Activated CD4-positive, alpha-beta T cell treated with anti-CD3 and anti-CD28 coated beads, Interleukin-2, amount 50 U/mL, for 16 hours (primary cell): Measurements from ENCODE around the gene TLR8.
"Not testable (repeated sequence)": the region's sequence is repeated elsewhere in the genome, so short reads cannot be mapped to it uniquely, and the experiment has no call there.

Experiments
- DNase-seq: peaks from one replicate; pipeline ENCODE4 v3.0.0-alpha.2; 2020

Gene TLR8

DNA sequence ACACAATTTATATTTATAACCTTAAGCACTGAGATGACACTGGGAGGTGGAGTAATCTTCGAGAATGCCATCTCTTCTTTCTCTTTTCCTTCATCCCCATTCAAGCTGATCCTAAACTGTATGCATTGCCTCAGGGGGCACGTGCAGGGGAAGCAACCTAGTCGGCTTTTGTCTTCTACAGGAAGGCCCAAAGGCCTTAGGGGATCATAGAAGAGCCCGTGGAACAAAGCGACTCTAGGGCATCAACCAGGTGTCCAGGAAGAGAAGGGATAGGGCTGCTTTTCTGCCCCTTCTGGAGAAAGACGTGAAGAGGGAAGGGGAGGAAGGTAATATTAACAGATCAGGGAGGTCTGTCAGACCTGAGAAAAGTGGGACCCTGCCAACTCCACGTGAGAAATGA lies 6.9 kb upstream of the TLR8 start:
- DNase-seq = no peak

DNA sequence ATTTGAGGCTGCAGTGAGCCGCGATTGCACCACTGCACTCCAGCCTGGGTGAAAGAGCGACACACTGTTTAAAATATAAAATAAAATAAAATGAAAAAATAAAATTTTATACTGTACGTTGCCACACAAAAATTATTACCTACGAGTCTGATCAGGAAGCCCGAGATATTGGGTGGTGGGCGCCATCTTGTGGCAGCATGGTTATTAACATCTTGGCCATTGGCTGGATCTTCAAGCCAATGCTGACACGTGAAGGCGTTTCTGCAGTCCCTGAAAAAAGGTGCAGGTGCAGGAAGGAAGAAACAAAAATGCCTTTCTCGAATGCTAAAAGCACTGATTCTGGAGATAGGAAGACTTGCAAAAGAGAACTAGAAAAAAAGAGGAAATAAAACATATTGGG lies 4.9 kb upstream of the TLR8 start:
- peak; percentile 71 for DNase-seq

DNA sequence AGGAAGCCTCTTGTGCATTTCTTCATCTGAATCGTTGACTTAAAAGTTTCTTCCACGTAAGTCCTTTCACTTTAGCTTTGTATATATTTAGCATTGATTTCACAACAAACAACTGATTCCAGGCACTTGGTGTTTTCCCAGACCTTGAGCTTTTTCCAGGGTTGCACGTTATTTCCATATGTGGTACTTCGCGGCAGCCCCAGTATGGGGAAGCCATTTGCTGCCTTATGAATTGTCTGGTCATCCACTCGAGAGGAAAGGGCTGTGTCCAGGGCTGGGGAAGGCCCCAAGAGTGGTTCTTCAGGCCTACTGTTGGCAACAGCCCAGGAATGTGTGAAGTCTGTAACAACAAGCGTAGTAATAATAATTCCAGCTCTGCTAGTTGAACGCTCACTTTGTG lies 2.8 kb upstream of the TLR8 start:
- DNase-seq = no peak

DNA sequence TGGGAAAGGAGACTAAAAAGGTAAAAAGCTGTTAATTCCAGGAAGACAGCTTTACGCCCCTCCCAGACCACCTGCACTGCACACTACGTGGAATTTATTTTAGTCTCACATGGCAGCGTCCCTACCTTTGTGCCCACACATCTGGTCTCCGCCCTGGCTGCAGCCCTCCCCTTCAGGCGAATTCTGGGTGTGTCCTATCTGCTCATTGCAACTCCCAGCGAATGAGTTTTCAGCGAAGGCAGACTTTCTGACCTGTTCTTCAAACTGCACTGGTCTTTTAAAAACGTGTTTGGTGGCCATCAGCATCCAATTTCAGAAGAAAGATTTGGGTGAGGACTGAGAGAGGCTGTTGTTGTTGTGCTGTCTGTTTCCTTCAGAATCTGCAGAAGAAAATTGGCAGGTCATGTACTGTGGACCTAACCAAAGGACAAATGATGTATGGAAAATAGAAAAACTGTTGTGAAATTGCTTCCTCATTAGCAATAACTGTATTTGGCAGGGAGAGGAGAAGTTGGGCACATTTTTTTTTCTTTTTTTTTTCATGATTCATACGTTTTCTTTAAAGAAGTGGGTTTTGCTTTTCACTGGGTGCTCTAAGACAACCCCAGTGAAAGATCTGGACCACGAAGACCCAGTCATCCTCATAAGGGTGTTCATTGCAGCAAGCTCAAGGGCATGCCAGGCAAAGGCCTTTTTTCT lies 4.2 kb downstream of the TLR8 start:
- no peak for DNase-seq

DNA sequence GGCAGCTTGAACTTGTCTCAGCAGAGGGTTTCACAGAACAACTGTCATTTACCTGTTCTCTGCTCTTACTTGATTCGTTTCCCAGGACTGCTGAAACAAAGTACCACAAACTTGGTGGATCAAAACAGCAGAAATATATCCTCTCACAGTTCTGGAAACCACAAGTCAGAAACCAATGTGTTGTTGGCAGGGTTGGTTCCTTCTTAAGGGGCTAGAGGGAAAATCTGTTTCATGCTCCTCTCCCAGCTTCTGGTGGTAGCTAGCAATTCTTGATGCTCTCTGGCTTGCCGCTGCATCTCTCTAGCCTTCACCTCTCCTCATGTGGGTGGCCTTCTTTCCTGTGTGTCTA lies 4.7 kb downstream of the TLR8 start:
- no peak for DNase-seq

DNA sequence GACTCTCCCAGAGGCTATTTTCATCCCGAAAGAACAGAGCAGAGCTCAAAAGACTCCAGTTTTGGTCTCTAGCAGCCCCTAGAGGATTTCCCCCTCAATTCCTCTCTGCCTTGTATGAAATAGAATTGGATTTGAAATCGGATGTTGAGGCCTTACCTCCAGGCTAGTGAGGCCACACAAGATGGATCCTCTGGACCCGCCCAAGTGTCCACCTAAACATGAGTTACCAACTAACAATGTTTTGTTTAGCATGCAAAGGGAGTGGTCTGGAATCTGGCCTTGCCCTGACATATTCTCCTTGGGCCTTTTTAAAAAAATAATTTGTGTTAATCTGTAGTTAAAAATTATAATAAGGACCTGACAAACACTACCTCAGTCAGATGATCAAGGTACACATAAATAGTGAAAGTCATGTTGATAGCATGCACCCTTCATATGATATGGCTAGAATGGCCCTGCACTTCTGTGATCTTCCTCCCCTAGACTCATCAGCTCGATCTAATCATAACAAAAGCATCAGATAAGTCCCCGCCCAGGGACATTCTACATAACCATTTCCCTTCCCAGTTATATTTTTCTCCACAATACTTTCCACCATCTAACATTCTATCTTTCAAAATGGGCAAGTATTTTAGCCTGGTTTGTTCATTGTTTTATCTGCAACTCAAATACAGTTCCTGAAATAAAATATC lies 6.5 kb downstream of the TLR8 start:
- DNase-seq = no peak

GRCh38 chrX:12917753-12918152 lies 11.3 kb downstream of the TLR8 start:
- DNase-seq = no peak

GRCh38 chrX:12919051-12919450 lies 12.6 kb downstream of the TLR8 start:
- DNase-seq = no peak

GRCh38 chrX:12919620-12920019 lies 13.2 kb downstream of the TLR8 start:
- no peak for DNase-seq

GRCh38 chrX:12920990-12921389 lies 14.6 kb downstream of the TLR8 start:
- peak; percentile 5 for DNase-seq

GRCh38 chrX:12921886-12922598 lies 15.6 kb downstream of the TLR8 start:
- no peak for DNase-seq

GRCh38 chrX:12922599-12922919 lies 16.1 kb downstream of the TLR8 start:
- no peak for DNase-seq

GRCh38 chrX:12929701-12930100 lies 23.3 kb downstream of the TLR8 start:
- no peak for DNase-seq

GRCh38 chrX:12930150-12930549 lies 23.7 kb downstream of the TLR8 start:
- DNase-seq = no peak

DNA sequence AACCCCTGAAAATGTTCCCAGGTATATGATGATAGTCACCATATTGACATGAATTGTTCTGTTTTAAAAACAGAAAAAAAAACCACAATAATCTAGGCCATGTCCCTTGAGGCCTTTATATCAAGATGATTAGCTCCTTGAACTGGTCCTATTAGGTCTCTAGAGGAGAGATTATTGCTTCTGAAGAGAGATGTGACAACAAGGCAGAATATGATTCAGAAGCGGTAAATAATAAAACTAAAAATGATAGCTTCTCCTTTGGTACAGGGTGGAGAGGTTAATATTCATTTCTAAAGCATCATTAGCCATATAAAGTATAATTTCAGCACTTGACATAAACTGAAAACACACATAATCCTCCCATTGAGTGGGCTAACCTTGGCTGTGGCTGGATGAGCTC lies 25.8 kb downstream of the TLR8 start:
- no peak for DNase-seq

- no peak for DNase-seq
These were observed 28.4 kb downstream of the TLR8 start for GRCh38 chrX:12934850-12935249.

DNA sequence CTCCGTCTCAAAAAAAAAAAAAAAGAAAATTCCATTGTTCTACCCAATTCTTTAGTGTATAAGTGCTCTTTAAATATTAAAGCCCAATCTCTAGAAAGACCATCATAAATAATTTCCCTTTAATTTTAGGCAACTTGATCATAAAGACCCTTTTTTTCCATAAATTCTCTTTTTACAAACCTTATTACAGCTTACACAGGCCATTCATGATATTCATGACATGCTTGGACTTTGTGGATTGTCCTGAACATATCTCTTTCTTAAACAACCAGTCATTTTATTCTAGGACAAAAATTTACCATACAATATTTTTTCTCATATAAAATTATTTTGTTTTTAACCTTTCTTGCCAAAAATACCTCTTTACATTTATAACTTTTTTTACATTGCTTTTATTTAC lies 30.5 kb downstream of the TLR8 start:
- DNase-seq = no peak

GRCh38 chrX:12940471-12940870 lies 34.1 kb downstream of the TLR8 start:
- DNase-seq = not testable (repeated sequence)

GRCh38 chrX:12943592-12943991 lies 37.2 kb downstream of the TLR8 start:
- DNase-seq = not testable (repeated sequence)

DNA sequence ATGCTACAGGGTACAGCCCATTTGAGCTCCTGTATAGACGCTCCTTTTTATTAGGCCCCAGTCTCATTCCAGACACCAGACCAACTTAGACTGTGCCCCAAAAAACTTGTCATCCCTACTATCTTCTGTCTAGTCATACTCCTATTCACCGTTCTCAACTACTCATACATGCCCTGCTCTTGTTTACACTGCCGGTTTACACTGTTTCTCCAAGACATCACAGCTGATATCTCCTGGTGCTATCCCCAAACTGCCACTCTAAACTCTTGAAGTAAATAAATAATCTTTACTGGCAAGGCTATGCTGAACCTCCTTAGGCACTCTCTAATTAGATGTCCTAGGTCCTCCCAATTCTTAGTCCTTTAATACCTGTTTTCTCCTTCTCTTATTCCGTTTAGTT lies 38.0 kb downstream of the TLR8 start:
- not testable (repeated sequence) for DNase-seq

- no peak for DNase-seq
These were observed 39.1 kb downstream of the TLR8 start for GRCh38 chrX:12945494-12945893.

DNA sequence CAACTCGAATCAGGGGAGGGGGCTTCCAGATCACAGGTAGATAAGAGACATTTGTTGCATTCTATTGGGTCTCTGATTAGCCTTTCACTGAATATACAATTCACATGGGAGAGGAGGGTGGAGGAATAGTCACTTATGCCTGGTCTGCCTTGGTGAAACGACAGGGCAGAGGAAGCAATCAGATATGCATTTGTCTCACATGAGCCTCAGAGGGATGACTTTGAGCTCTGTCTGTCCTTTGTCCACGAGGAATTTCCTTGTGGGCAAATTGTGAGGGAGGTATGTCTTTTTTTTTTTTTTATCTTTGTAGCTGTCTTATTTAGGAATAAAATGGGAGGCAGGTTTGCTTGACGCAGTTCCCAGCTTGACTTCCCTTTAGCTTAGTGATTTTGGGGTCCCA lies 40.0 kb downstream of the TLR8 start:
- no peak for DNase-seq

DNA sequence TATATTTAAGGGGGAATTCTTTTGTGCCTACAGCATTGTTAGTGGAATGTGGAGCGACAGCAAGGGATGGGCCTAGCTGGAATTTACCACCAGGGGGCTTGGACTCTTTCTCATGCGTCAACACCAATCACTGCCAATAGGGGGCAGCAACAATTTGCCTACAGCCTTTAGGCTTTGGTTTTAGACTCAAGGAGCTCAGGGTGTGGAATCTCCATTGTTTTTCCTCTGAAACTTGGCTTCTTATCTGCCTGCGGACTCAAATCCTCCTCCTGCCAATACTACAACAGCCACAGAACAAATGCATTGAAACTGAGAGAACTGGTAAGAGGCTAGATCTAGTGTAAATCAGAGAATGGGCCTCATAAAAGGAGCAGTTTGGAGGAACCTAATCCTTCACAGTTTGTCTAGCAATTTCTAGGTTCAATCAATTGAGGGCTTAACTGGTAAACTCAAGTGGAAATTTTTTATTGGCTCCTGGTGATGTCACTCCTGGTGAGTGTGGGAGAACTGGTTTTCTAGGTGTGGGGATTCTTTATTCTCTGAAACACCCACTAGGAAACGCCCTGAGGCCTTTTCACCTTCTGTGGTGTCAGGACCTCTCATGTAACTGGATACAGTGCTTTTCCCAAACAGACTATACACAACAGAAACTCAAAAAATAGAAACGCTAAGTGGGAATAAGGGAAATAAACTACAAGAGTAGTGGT lies 40.6 kb downstream of the TLR8 start:
- DNase-seq = peak; percentile 87
